Subcutaneous abdominal adipose tissue (tissue), 5 donors: ENCODE data around the gene ARHGAP19.

ENCODE experiments used
- H3K27ac ChIP-seq: one replicate; pipeline ENCODE4 v1.7.0; 2013; ENCODE audit warnings: low read depth, mild to moderate bottlenecking, inconsistent platforms, low read length, moderate library complexity
- H3K27me3 ChIP-seq, 5 donors: one replicate each; pipeline ENCODE4 v1.7.0; 2013; ENCODE audit warnings: low read length in 5 of 5, inconsistent platforms in 1 of 5; ENCODE audit not compliant: control insufficient read depth in 5 of 5, insufficient read depth in 4 of 5
- H3K36me3 ChIP-seq, 5 donors: one replicate each; pipeline ENCODE4 v1.7.0; 2013; ENCODE audit warnings: low read length in 5 of 5; ENCODE audit not compliant: control insufficient read depth in 5 of 5, insufficient read depth in 5 of 5
- H3K4me1 ChIP-seq, 5 donors: one replicate each; pipeline ENCODE4 v1.7.0; 2013; ENCODE audit warnings: low read length in 5 of 5, mild to moderate bottlenecking in 3 of 5, moderate library complexity in 1 of 5; ENCODE audit not compliant: control insufficient read depth in 5 of 5, insufficient read depth in 5 of 5
- H3K4me3 ChIP-seq, 5 donors: one replicate each; pipeline ENCODE4 v1.7.0; 2013; ENCODE audit warnings: low read length in 5 of 5, low read depth in 1 of 5
- H3K9ac ChIP-seq, 5 donors: one replicate each; pipeline ENCODE4 v1.7.0; 2013; ENCODE audit warnings: low read length in 5 of 5, mild to moderate bottlenecking in 4 of 5, moderate library complexity in 3 of 5
- H3K9me3 ChIP-seq, 5 donors: one replicate each; pipeline ENCODE4 v1.7.0; 2013; ENCODE audit warnings: low read length in 5 of 5; ENCODE audit not compliant: control insufficient read depth in 5 of 5
- donor health status: healthy.
- donor health status: healthy.
- donor health status: healthy.
- donor health status: healthy.
- donor health status: healthy.

ARHGAP19 gene

DNA sequence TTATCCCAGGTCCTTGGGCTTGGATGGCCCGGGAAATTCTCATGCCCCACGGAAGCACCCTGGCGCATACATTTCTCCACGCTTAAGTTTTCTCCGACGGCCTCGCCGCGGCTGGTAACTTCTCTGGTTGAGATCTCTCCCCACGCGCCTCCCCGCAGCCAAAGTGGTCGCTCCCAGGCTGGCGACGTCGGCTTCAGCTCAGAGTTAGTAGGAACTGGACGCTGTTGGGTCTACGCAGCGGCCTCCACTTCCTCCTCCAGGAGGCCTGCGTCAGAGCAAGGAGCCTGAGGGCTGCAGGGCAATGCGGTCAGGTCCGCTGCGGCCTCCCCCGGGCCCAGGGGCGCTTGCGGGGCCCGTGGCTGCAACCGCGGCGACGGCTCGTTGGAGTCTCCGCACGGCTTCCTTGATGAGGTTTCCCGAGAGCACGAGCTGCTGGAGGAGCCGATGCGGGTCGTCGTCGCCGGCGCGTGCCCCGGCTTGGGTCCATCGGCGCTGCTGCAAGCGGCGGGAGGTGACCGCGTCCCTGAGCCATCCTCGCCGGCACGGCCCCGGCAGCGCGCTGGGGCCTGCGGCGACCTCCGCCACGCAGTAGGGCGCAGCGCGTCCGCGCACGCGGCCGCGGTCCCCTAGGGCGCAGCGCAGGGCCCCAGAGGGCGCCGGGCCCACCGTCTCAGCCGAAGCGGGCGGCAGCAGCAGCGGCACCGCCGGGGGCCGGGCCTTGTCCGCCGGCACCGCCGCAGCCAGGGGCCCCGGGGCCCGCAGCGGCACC lies 41.3 kb upstream of the ARHGAP19 start:
- H3K9me3 ChIP-seq = no peaks in the 10 kb centered on the region
- peak overlapping the region; percentile 84 for H3K27ac ChIP-seq
- no peaks in the 10 kb centered on the region for H3K27me3 ChIP-seq
- H3K36me3 ChIP-seq = peaks cover 2 to 9% (median 5%) of the 10 kb centered on the region in 5 donors
- H3K9ac ChIP-seq = peak overlapping the region; percentile 17 to 78 (median 75)
- H3K4me3 ChIP-seq = peak overlapping the region; percentile 73 to 86 (median 81)
- peaks cover 2 to 68% (median 54%) of the 10 kb centered on the region in 5 donors for H3K4me1 ChIP-seq

GRCh38 chr10:97333351-97333600 lies 40.8 kb upstream of the ARHGAP19 start:
- Histone ChIP-seq H3K36me3 (peaks cover 2 to 14% (median 9%) of the 10 kb centered on the region in 5 donors), H3K4me1 (peaks cover 2 to 68% (median 54%) of the 10 kb centered on the region in 5 donors), H3K9ac (peak overlapping the region; percentile 17 to 78 (median 75)), H3K27me3 (no peaks in the 10 kb centered on the region), H3K9me3 (no peaks in the 10 kb centered on the region), H3K27ac (peak overlapping the region; percentile 84), H3K4me3 (peak overlapping the region; percentile 73 to 86 (median 81))

DNA sequence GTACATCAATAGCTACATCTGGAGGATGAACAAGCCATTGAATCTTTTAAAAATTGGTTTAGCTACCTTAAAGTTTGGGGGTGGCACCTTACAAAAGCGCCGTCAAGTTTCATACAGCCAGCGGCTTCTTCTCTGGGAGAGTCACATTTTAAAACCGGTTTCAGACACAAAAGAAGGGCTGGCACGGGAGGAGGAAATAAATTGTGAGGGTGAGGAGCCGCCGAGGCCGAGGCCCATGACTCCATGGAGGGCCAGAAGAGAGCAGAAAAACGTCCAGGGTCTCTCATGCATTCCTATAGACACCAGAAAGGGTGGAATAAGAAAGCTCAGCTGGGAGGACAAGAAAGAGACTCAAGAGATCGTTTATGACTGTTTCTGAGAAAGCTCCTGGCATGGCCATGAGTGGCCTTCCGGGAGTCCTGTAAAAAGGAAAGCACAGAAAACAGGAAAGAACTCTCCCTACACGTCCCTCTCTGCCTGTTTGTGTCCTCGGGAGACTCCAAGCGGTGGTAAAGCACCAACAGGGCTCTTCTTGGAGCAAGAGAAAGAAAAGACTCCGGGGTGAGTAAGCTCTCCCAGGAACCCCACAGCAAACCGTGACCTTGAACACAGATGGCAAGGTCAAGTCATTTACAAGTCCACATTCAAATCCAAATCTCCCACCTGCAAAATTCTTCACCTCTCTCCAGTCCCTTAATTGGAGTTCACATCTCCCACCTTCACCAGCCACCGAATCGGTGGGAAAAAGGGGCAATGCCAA lies 40.3 kb upstream of the ARHGAP19 start:
- H3K36me3 ChIP-seq = peaks cover 2 to 14% (median 9%) of the 10 kb centered on the region in 5 donors
- no peaks in the 10 kb centered on the region for H3K27me3 ChIP-seq
- H3K4me1 ChIP-seq = peaks cover 2 to 63% (median 54%) of the 10 kb centered on the region in 5 donors
- peak overlapping the region; percentile 17 to 78 (median 75) for H3K9ac ChIP-seq
- no peaks in the 10 kb centered on the region for H3K9me3 ChIP-seq
- peak overlapping the region; percentile 84 for H3K27ac ChIP-seq
- peak overlapping the region; percentile 73 to 86 (median 81) for H3K4me3 ChIP-seq

DNA sequence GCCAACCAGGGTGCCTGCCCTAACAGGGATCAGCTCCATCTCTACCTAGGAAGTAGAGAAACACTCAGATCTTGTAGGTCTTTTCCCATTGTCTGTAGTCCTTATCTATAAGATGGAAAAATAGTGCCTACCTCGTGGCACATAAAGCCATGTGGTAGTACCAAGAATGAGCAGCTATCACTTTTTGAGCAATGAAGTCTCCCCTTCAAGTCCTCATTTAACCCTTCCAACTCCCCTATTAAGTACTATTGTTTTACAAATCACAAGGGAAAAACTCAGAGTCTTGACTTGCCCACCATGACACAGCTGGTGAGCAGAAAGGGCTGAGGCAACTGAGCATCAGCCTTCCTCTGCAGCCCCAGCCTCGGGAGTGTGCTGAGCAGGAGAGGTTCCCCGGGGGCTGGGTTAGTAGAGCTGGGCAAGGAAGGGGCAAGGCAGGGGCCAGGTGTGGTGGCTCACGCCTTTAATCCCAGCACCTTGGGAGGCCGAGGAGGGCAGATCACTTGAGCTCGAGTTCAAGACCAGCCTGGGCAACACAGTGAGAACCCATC lies 38.8 kb upstream of the ARHGAP19 start:
- peak overlapping the region in 1 of 5 donors; percentile 20 for H3K9ac ChIP-seq
- H3K4me3 ChIP-seq = peak overlapping the region in 1 of 5 donors; percentile 86
- H3K27me3 ChIP-seq = no peaks in the 10 kb centered on the region
- peaks cover 2 to 49% (median 44%) of the 10 kb centered on the region in 5 donors for H3K4me1 ChIP-seq
- H3K9me3 ChIP-seq = no peaks in the 10 kb centered on the region
- peaks cover 2 to 14% (median 9%) of the 10 kb centered on the region in 5 donors for H3K36me3 ChIP-seq
- H3K27ac ChIP-seq = no peak overlapping the region

DNA sequence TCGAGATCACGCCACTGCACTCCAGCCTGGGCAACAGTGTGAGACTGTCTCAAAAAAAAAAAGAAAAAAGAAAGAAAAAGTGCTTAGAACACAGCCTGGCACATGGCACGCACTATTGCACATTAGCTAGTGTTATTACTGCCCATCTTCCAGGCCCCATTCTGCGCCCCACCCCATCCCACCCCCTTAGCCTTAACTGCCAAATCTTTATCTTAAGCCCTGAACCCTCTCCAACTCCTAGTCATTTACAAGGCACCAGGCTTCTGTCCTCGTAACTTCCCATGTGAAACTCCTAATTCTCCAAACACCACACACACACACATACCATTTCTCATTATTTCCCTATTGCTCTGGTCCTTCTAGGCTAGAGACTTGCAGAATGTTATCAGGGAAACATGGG lies 37.3 kb upstream of the ARHGAP19 start:
- H3K27me3 ChIP-seq = no peaks in the 10 kb centered on the region
- peaks cover 2 to 41% (median 40%) of the 10 kb centered on the region in 5 donors for H3K4me1 ChIP-seq
- H3K4me3 ChIP-seq = no peak overlapping the region
- no peak overlapping the region for H3K9ac ChIP-seq
- peaks cover 2 to 14% (median 9%) of the 10 kb centered on the region in 5 donors for H3K36me3 ChIP-seq
- no peaks in the 10 kb centered on the region for H3K9me3 ChIP-seq
- no peak overlapping the region for H3K27ac ChIP-seq

DNA sequence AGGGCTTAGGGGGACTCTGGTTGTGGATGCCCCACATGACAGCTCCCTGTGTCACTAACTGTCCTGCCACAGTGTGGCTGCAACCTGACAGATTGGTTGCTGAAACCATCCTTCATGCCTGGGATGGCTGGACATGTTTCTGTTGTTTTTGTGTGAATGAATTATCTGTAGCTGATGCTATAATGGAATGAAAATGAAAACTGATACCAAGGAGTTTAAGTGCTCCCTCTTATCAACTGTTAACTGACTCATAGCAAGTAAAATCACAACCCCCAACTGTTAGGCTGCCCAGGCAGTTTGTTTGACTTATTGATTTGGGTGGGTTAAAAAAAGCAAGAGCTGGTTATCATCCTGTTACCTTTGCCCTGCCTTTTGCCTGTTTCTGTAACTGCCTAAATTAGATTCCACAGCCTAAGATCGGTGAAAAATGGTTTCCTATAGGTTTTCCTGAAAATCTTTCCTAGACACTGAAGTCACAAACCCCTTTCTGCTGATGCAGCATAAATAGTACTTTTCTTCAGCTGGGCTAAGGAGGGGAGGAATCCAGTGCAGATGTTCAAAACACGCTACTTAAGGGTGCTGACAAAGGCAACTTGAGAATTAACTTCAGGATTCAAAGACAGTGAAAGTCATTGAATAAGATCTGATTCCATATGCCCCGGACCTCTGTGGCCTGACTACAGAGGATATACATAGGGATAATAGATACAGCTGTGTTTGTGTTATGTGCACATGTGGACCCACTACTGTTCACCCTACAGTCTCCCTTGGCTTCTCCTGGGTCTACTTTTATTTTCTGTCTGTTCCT lies 36.4 kb upstream of the ARHGAP19 start:
- peaks cover 2 to 14% (median 9%) of the 10 kb centered on the region in 5 donors for H3K36me3 ChIP-seq
- no peak overlapping the region for H3K4me3 ChIP-seq
- no peak overlapping the region for H3K27ac ChIP-seq
- no peaks in the 10 kb centered on the region for H3K9me3 ChIP-seq
- H3K4me1 ChIP-seq = peaks cover 2 to 40% (median 38%) of the 10 kb centered on the region in 5 donors
- no peak overlapping the region for H3K9ac ChIP-seq
- H3K27me3 ChIP-seq = no peaks in the 10 kb centered on the region

DNA sequence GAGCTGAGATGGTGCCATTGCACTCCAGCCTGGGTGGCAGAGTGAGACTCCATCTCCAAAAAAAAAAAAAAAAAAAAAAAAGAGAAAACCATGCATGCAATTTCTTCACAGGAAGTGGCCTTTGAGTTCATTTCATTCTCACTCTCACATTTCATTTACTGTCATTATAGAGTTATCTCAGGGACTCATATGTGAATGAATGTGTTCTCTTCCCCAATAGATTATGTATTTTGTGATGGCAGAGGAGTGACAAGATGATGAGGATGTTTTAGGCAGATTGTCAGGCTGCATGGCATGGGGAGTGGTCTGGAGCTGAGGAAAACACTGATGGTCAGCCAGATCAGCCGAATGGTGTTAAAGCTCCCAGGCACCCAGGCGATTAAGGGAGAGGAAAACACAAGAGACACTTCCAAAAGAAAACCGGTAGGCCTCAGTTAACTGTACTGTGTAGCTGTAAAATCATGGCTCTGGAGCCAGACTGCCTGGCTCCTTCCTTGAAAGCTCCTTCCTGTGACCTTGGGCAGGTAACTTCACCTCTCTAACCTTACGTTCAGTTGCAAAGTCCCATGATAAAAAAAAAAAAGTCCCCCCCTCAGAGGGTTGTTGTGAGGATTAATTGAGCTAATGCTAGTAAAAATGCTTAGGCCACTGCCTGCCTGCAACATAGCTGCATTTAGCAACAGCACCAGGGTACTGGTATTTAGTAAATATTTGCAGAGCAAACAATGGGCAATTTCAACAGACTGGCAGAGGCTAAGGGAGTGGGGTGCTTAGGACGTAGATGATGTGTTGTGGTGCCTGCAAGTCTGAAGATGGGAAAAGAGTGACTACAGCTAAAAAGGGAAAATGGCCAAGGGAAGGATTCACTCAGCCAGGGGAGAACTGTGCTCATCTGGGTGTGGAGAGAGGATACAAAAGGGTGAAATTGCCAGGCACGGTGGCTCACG lies 35.2 kb upstream of the ARHGAP19 start:
- no peak overlapping the region for H3K9ac ChIP-seq
- H3K27me3 ChIP-seq = no peaks in the 10 kb centered on the region
- no peak overlapping the region for H3K4me3 ChIP-seq
- H3K27ac ChIP-seq = no peak overlapping the region
- peaks cover 2 to 14% (median 9%) of the 10 kb centered on the region in 5 donors for H3K36me3 ChIP-seq
- no peaks in the 10 kb centered on the region for H3K9me3 ChIP-seq
- peaks cover 2 to 28% (median 26%) of the 10 kb centered on the region in 5 donors for H3K4me1 ChIP-seq

DNA sequence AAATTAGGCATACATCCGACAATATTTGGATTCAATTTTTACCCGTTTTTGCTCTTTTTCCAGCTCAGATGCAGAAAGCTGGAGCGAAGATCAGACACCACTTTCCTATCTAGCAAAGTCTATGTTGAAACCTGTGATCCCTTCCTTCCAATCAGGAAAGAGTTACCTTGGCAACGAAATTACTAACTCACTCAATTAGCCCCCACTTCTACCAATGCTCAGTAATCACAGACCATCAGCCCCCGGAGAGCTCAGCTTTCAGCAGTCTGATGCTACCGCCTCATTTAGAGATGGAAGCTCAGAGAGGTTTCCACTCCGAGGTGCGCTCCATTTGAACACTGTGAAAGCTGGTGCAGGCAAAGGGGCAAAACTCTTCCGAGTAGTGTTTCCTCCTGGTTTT lies 33.3 kb upstream of the ARHGAP19 start:
- Histone ChIP-seq H3K9ac (no peak overlapping the region), H3K4me1 (peaks cover 4 to 28% (median 24%) of the 10 kb centered on the region in 5 donors), H3K9me3 (no peaks in the 10 kb centered on the region), H3K27me3 (no peaks in the 10 kb centered on the region), H3K36me3 (peaks cover 2 to 14% (median 9%) of the 10 kb centered on the region in 5 donors), H3K4me3 (no peak overlapping the region), H3K27ac (no peak overlapping the region)

- H3K27me3 ChIP-seq = no peaks in the 10 kb centered on the region
- no peak overlapping the region for H3K4me3 ChIP-seq
- peaks cover 0 to 3% (median 1%) of the 10 kb centered on the region in 5 donors for H3K36me3 ChIP-seq
- no peak overlapping the region for H3K27ac ChIP-seq
- no peaks in the 10 kb centered on the region for H3K9me3 ChIP-seq
- H3K4me1 ChIP-seq = peaks cover 4 to 30% (median 29%) of the 10 kb centered on the region in 5 donors
- no peak overlapping the region for H3K9ac ChIP-seq
Observed at GRCh38 chr10:97323501-97323900, 31.1 kb upstream of the ARHGAP19 start.
